ENCODE measurements around the gene SLC22A23.
"Not testable (repeated sequence)": the region's sequence is repeated elsewhere in the genome, so short reads cannot be mapped to it uniquely, and the experiment has no call there.

DNA sequence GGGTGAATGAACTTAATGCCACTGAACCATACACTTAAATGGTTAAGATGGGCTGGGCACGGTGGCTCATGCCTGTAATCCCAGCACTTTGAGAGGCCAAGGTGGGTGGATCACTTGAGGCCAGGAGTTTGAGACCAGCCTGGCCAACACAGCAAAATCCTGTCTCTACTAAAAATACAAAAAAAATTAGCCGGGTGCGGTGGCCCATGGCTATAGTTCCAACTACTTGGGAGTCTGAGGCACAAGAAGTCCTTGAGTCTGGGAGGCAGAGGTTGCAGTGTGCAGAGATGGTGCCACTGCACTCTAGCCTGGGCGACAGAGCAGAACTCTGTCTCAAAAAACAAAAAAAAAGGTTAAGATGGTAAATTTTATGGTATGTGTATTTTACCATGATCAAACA lies 71.7 kb downstream of the SLC22A23 start:
- TF ChIP-seq, protein P1, sequence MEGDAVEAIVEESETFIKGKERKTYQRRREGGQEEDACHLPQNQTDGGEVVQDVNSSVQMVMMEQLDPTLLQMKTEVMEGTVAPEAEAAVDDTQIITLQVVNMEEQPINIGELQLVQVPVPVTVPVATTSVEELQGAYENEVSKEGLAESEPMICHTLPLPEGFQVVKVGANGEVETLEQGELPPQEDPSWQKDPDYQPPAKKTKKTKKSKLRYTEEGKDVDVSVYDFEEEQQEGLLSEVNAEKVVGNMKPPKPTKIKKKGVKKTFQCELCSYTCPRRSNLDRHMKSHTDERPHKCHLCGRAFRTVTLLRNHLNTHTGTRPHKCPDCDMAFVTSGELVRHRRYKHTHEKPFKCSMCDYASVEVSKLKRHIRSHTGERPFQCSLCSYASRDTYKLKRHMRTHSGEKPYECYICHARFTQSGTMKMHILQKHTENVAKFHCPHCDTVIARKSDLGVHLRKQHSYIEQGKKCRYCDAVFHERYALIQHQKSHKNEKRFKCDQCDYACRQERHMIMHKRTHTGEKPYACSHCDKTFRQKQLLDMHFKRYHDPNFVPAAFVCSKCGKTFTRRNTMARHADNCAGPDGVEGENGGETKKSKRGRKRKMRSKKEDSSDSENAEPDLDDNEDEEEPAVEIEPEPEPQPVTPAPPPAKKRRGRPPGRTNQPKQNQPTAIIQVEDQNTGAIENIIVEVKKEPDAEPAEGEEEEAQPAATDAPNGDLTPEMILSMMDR (IDR thresholded peaks at IDR 0.05), result not testable (repeated sequence)
- TF ChIP-seq ZFX (IDR thresholded peaks at IDR 0.05; ENCODE audit: borderline replicate concordance), result not testable (repeated sequence)

Data from 22Rv1 (cell line).